ENCODE measurements around the gene PPARGC1A. TPM values are rescaled to one million over a fixed set of nuclear protein-coding genes. Genes with fewer than 3 reads are reported as not detected.

PPARGC1A gene
- total RNA-seq, 2 donors from 2014 or later, result not detected

GRCh38 chr4:23882976-23883531 is 6.8 kb downstream of the PPARGC1A start:
- no peak overlapping the region for H3K27ac Mint-ChIP-seq
- no peaks in the 10 kb centered on the region for H3K36me3 Mint-ChIP-seq (ENCODE audit: low read depth)
- DNase-seq, result no peak
- H3K4me1 Mint-ChIP-seq, result no peaks in the 10 kb centered on the region
- H3K27me3 Mint-ChIP-seq, result no peaks in the 10 kb centered on the region
- no peak for ATAC-seq
- H3K9me3 ChIP-seq (ENCODE audit: control insufficient read depth, low read length, poor library complexity, severe bottlenecking), result no peaks in the 10 kb centered on the region
- H3K4me3 Mint-ChIP-seq, result no peak overlapping the region

- no peak overlapping the region for H3K27ac Mint-ChIP-seq
- no peak for ATAC-seq
- H3K4me1 Mint-ChIP-seq, result no peaks in the 10 kb centered on the region
- no peaks in the 10 kb centered on the region for H3K27me3 Mint-ChIP-seq
- no peaks in the 10 kb centered on the region for H3K36me3 Mint-ChIP-seq (ENCODE audit: low read depth)
- H3K4me3 Mint-ChIP-seq, result no peak overlapping the region
- DNase-seq, result no peak
- H3K9me3 ChIP-seq (ENCODE audit: control insufficient read depth, low read length, poor library complexity, severe bottlenecking), result no peaks in the 10 kb centered on the region
Observed at GRCh38 chr4:23881674-23882337, 8.0 kb downstream of the PPARGC1A start.

- no peaks in the 10 kb centered on the region for H3K9me3 ChIP-seq (ENCODE audit: control insufficient read depth, low read length, poor library complexity, severe bottlenecking)
- H3K27me3 Mint-ChIP-seq, result no peaks in the 10 kb centered on the region
- no peak for ATAC-seq
- DNase-seq, result no peak
- H3K4me1 Mint-ChIP-seq, result no peaks in the 10 kb centered on the region
- no peak overlapping the region for H3K4me3 Mint-ChIP-seq
- no peak overlapping the region for H3K27ac Mint-ChIP-seq
- no peaks in the 10 kb centered on the region for H3K36me3 Mint-ChIP-seq (ENCODE audit: low read depth)
Observed at GRCh38 chr4:23881052-23881501, 8.8 kb downstream of the PPARGC1A start.

GRCh38 chr4:23878912-23879732 is 10.7 kb downstream of the PPARGC1A start:
- DNase-seq (no peak), ATAC-seq (no peak)
- H3K4me3 Mint-ChIP-seq, result no peak overlapping the region
- no peaks in the 10 kb centered on the region for H3K36me3 Mint-ChIP-seq (ENCODE audit: low read depth)
- H3K4me1 Mint-ChIP-seq, result no peaks in the 10 kb centered on the region
- no peaks in the 10 kb centered on the region for H3K27me3 Mint-ChIP-seq
- H3K9me3 ChIP-seq (ENCODE audit: control insufficient read depth, low read length, poor library complexity, severe bottlenecking), result no peaks in the 10 kb centered on the region
- no peak overlapping the region for H3K27ac Mint-ChIP-seq

- Mint-ChIP-seq H3K4me3 (no peak overlapping the region), H3K27me3 (no peaks in the 10 kb centered on the region), H3K4me1 (no peaks in the 10 kb centered on the region), H3K27ac (no peak overlapping the region), H3K36me3 (ENCODE audit: low read depth) (no peaks in the 10 kb centered on the region)
- ATAC-seq, result no peak
- DNase-seq, result no peak
- H3K9me3 ChIP-seq (ENCODE audit: control insufficient read depth, low read length, poor library complexity, severe bottlenecking), result no peaks in the 10 kb centered on the region
Observed at GRCh38 chr4:23878246-23878891, 11.5 kb downstream of the PPARGC1A start.

- Mint-ChIP-seq H3K27ac (no peak overlapping the region), H3K27me3 (no peaks in the 10 kb centered on the region), H3K4me1 (no peaks in the 10 kb centered on the region), H3K4me3 (no peak overlapping the region), H3K36me3 (ENCODE audit: low read depth) (no peaks in the 10 kb centered on the region)
- H3K9me3 ChIP-seq (ENCODE audit: control insufficient read depth, low read length, poor library complexity, severe bottlenecking), result no peaks in the 10 kb centered on the region
- no peak for ATAC-seq
- no peak for DNase-seq
Observed at GRCh38 chr4:23877758-23878229, 12.1 kb downstream of the PPARGC1A start.

- no peaks in the 10 kb centered on the region for H3K9me3 ChIP-seq (ENCODE audit: control insufficient read depth, low read length, poor library complexity, severe bottlenecking)
- no peak for DNase-seq
- Mint-ChIP-seq H3K27ac (no peak overlapping the region), H3K4me1 (no peaks in the 10 kb centered on the region), H3K4me3 (no peak overlapping the region), H3K27me3 (no peaks in the 10 kb centered on the region), H3K36me3 (ENCODE audit: low read depth) (no peaks in the 10 kb centered on the region)
- no peak for ATAC-seq
Observed at GRCh38 chr4:23876418-23877089, 13.3 kb downstream of the PPARGC1A start.

- no peaks in the 10 kb centered on the region for H3K4me1 Mint-ChIP-seq
- no peaks in the 10 kb centered on the region for H3K27me3 Mint-ChIP-seq
- no peaks in the 10 kb centered on the region for H3K36me3 Mint-ChIP-seq (ENCODE audit: low read depth)
- no peak overlapping the region for H3K4me3 Mint-ChIP-seq
- no peak overlapping the region for H3K27ac Mint-ChIP-seq
- DNase-seq, result no peak
- H3K9me3 ChIP-seq (ENCODE audit: control insufficient read depth, low read length, poor library complexity, severe bottlenecking), result no peaks in the 10 kb centered on the region
- ATAC-seq, result no peak
Observed at GRCh38 chr4:23875317-23875716, 14.5 kb downstream of the PPARGC1A start.

- ATAC-seq (no peak), DNase-seq (no peak)
- Mint-ChIP-seq H3K4me1 (no peaks in the 10 kb centered on the region), H3K27me3 (no peaks in the 10 kb centered on the region), H3K27ac (no peak overlapping the region), H3K4me3 (no peak overlapping the region), H3K36me3 (ENCODE audit: low read depth) (no peaks in the 10 kb centered on the region)
- no peaks in the 10 kb centered on the region for H3K9me3 ChIP-seq (ENCODE audit: control insufficient read depth, low read length, poor library complexity, severe bottlenecking)
Observed at GRCh38 chr4:23874536-23874901, 15.3 kb downstream of the PPARGC1A start.

- H3K4me3 Mint-ChIP-seq, result no peak overlapping the region
- no peaks in the 10 kb centered on the region for H3K27me3 Mint-ChIP-seq
- no peaks in the 10 kb centered on the region for H3K4me1 Mint-ChIP-seq
- H3K9me3 ChIP-seq (ENCODE audit: control insufficient read depth, low read length, poor library complexity, severe bottlenecking), result no peaks in the 10 kb centered on the region
- no peaks in the 10 kb centered on the region for H3K36me3 Mint-ChIP-seq (ENCODE audit: low read depth)
- no peak for ATAC-seq
- no peak overlapping the region for H3K27ac Mint-ChIP-seq
- DNase-seq, result no peak
Observed at GRCh38 chr4:23873717-23874535, 15.9 kb downstream of the PPARGC1A start.

- no peak for ATAC-seq
- no peaks in the 10 kb centered on the region for H3K36me3 Mint-ChIP-seq (ENCODE audit: low read depth)
- no peaks in the 10 kb centered on the region for H3K27me3 Mint-ChIP-seq
- no peaks in the 10 kb centered on the region for H3K9me3 ChIP-seq (ENCODE audit: control insufficient read depth, low read length, poor library complexity, severe bottlenecking)
- H3K4me3 Mint-ChIP-seq, result no peak overlapping the region
- DNase-seq, result no peak
- no peak overlapping the region for H3K27ac Mint-ChIP-seq
- H3K4me1 Mint-ChIP-seq, result no peaks in the 10 kb centered on the region
Observed at GRCh38 chr4:23871426-23871825, 18.4 kb downstream of the PPARGC1A start.

GRCh38 chr4:23866450-23867075 is 23.3 kb downstream of the PPARGC1A start:
- Mint-ChIP-seq H3K4me3 (no peak overlapping the region), H3K4me1 (no peaks in the 10 kb centered on the region), H3K27ac (no peak overlapping the region), H3K36me3 (ENCODE audit: low read depth) (no peaks in the 10 kb centered on the region), H3K27me3 (no peaks in the 10 kb centered on the region)
- no peak for ATAC-seq
- H3K9me3 ChIP-seq (ENCODE audit: control insufficient read depth, low read length, poor library complexity, severe bottlenecking), result no peaks in the 10 kb centered on the region
- DNase-seq, result no peak

All from T-helper 17 cell (primary cell).